ENCODE results near the gene FOXQ1. TPM values are rescaled to one million over a fixed set of nuclear protein-coding genes. Genes with fewer than 3 reads are reported as not detected.

The FOXQ1 gene, protein sequence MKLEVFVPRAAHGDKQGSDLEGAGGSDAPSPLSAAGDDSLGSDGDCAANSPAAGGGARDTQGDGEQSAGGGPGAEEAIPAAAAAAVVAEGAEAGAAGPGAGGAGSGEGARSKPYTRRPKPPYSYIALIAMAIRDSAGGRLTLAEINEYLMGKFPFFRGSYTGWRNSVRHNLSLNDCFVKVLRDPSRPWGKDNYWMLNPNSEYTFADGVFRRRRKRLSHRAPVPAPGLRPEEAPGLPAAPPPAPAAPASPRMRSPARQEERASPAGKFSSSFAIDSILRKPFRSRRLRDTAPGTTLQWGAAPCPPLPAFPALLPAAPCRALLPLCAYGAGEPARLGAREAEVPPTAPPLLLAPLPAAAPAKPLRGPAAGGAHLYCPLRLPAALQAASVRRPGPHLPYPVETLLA
- total RNA-seq: not detected

DNA sequence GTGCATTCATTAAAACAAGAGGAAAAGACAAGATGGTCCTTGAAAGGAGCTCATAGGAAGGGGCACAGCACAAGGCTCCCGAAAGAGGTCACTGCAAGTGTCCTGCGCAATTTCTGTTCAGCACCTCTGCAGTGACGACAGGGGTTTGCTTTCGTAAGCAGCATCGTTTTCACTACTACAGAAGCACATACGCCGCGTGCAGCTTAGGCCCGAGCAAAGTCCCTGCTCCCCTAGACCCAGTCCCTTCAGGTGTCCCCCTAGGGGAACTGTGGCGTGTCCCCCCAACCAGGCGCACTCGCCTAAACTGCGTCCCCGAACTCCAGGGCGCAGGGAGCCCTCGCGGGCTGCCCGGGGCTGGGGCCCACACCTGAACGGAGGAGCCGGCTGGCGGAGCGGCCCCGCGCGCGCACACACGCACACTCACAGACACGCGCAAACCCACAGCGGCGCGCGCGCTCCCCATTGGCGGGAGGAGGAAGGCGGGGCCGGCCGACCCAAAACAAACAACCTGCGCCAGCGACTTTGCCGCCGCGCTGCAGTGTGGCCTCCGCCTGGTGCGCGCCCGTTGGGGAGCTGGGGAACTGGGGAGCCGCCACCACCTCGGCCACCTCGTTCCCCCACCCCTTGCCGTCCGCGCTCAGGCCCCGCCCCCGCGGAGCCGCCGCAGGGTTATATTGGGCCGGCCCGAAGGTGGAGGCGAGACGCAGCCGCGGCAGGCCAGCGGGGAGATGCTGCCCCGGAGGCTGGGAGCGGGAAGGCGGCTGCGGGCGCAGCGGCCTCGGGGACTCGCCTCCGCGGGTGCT lies at the start of gene FOXQ1:
Gene FOXQ1 (plus strand): TSS at position 699 of the 803 bp plus-strand sequence. CDS start 607 bp downstream, outside the sequence.

Other genes with a start within 250 kb of the FOXQ1 start
- not detected for gene FOXF2, start 77.5 kb downstream of the FOXQ1 start, total RNA-seq